Measurements from ENCODE around the gene IGSF23. TPM values are rescaled to one million over a fixed set of nuclear protein-coding genes. Genes with fewer than 3 reads are reported as not detected.
A peak's percentile ranks its signal among the peaks of the same experiment; 100 is the strongest.

Gene IGSF23
- total RNA-seq, 5 donors from 2014 or later (not counting 1 experiment from before 2014, with no cell fraction given), result not detected

DNA sequence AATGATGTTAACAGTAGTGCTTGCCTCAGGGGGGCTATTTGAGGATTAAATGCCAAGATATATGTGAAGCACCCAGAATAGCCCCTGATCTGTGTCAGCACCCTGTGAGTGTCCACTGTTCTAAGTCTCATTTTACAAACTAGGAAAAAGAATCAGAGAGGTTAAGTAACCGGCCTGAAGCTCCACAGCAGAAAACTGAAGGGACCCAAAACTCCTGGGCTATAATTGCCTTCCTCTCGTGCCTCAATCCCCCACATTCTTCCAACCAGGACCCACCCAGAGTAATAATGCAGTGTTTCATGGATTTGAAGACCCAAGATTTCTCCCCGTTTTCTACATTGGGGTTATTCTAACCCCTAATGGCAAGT, 32.7 kb downstream of the IGSF23 start:
- no peak for ATAC-seq (replicated peaks in 1 of 4)
- Mint-ChIP-seq H3K27me3 (peaks cover 11 to 28% of the 10 kb centered on the region in 2 donors), H3K4me3 (no peak overlapping the region), H3K27ac (no peak overlapping the region), H3K36me3 (no peaks in the 10 kb centered on the region), H3K9me3 (no peaks in the 10 kb centered on the region), H3K4me1 (peaks cover 0 to 8% (median 6%) of the 10 kb centered on the region in 3 donors)
- WGBS (ENCODE audit: insufficient coverage), result no CpG with 5 or more reads among the region's 3 CpGs
- Histone ChIP-seq H3K27ac (ENCODE audit: low read length) (no peak overlapping the region), H3K4me3 (ENCODE audit: control insufficient read depth in 1 of 2, extremely low read depth in 1 of 2, low read length in 1 of 2) (no peak overlapping the region), H3K36me3 (ENCODE audit: control insufficient read depth in 2 of 2, extremely low read depth in 1 of 2, insufficient read depth in 1 of 2, low read length in 1 of 2) (no peaks in the 10 kb centered on the region), H3K4me1 (ENCODE audit: control insufficient read depth in 1 of 2, extremely low read depth in 1 of 2, insufficient read depth in 2 of 2, low read length in 2 of 2) (peaks cover 0 to 14% of the 10 kb centered on the region in 2 experiments), H3K9me3 (no peaks in the 10 kb centered on the region), H3K27me3 (replicated peaks in 1 of 2; ENCODE audit: control insufficient read depth in 2 of 2, extremely low read depth in 1 of 2, insufficient read depth in 2 of 2, low read length in 1 of 2) (peaks cover 0 to 31% of the 10 kb centered on the region in 2 experiments)
- no peak for DNase-seq
- POLR2A ChIA-PET, result no interaction called here
- CTCF ChIA-PET, result no interaction called here

DNA sequence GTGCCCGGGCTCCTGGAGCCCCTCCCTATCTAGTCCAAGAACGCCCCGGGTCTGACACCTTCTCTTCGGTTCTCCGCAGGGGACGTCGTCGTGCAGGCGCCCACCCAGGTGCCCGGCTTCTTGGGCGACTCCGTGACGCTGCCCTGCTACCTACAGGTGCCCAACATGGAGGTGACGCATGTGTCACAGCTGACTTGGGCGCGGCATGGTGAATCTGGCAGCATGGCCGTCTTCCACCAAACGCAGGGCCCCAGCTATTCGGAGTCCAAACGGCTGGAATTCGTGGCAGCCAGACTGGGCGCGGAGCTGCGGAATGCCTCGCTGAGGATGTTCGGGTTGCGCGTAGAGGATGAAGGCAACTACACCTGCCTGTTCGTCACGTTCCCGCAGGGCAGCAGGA, 33.8 kb downstream of the IGSF23 start:
- POLR2A ChIA-PET, result no interaction called here
- Mint-ChIP-seq H3K9me3 (no peaks in the 10 kb centered on the region), H3K4me3 (no peak overlapping the region), H3K27ac (no peak overlapping the region), H3K4me1 (peaks cover 0 to 8% (median 6%) of the 10 kb centered on the region in 3 donors), H3K27me3 (peaks cover 7 to 29% of the 10 kb centered on the region in 2 donors), H3K36me3 (no peaks in the 10 kb centered on the region)
- Histone ChIP-seq H3K9me3 (no peaks in the 10 kb centered on the region), H3K27me3 (replicated peaks in 1 of 2; ENCODE audit: control insufficient read depth in 2 of 2, extremely low read depth in 1 of 2, insufficient read depth in 2 of 2, low read length in 1 of 2) (peaks cover 0 to 31% of the 10 kb centered on the region in 2 experiments), H3K4me1 (ENCODE audit: control insufficient read depth in 1 of 2, extremely low read depth in 1 of 2, insufficient read depth in 2 of 2, low read length in 2 of 2) (peaks cover 0 to 14% of the 10 kb centered on the region in 2 experiments), H3K4me3 (ENCODE audit: control insufficient read depth in 1 of 2, extremely low read depth in 1 of 2, low read length in 1 of 2) (no peak overlapping the region), H3K27ac (ENCODE audit: low read length) (no peak overlapping the region), H3K36me3 (ENCODE audit: control insufficient read depth in 2 of 2, extremely low read depth in 1 of 2, insufficient read depth in 1 of 2, low read length in 1 of 2) (no peaks in the 10 kb centered on the region)
- ATAC-seq (replicated peaks in 1 of 4) (no peak), DNase-seq (no peak)
- WGBS (ENCODE audit: insufficient coverage), result 95% methylated on average over 26 of the region's 31 CpGs
- CTCF ChIA-PET, result no interaction called here

DNA sequence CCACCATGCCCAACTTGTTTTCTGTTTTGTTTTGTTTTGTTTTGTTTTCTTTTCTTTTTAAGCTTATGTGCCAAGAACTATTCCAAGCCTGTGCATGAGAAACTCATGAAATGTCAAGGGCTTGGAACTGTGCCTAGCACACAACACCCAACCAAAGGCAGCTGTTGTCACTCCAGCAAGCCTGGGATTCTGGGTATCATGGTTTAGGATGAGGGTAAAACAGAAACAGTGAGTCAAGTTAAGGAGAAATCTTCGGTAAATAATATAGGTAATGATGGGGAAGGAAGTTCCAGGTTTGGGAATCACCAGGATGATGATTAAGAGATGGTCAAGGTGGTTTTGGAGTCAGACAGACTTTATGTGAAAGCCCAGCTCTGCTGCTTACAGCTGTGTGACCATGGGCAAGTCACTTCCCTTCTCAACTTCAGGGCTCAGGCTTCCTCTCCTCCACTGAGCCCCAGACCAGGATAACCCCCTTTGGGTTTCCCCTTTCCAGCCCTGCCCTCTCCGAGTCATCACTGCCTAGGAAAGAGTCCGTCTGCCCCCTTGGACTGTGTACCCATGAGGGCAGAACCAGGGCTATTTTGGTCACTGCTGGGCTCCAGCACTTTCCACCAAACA, 35.4 kb downstream of the IGSF23 start:
- ChIA-PET CTCF (interaction anchor here in 1 of 2 donors (0.6 kb wide), 1 partner anchor 1067 kb away, joined by 4 read pairs; no protein-coding TSS in a partner anchor), POLR2A (no interaction called here)
- Histone ChIP-seq H3K4me3 (ENCODE audit: control insufficient read depth in 1 of 2, extremely low read depth in 1 of 2, low read length in 1 of 2) (no peak overlapping the region), H3K36me3 (ENCODE audit: control insufficient read depth in 2 of 2, extremely low read depth in 1 of 2, insufficient read depth in 1 of 2, low read length in 1 of 2) (no peaks in the 10 kb centered on the region), H3K27ac (ENCODE audit: low read length) (no peak overlapping the region), H3K4me1 (ENCODE audit: control insufficient read depth in 1 of 2, extremely low read depth in 1 of 2, insufficient read depth in 2 of 2, low read length in 2 of 2) (peaks cover 0 to 10% of the 10 kb centered on the region in 2 experiments), H3K27me3 (replicated peaks in 1 of 2; ENCODE audit: control insufficient read depth in 2 of 2, extremely low read depth in 1 of 2, insufficient read depth in 2 of 2, low read length in 1 of 2) (peaks cover 0 to 24% of the 10 kb centered on the region in 2 experiments), H3K9me3 (no peaks in the 10 kb centered on the region)
- H3K27ac Mint-ChIP-seq, result no peak overlapping the region
- peaks cover 0 to 6% (median 4%) of the 10 kb centered on the region in 3 donors for H3K4me1 Mint-ChIP-seq
- H3K4me3 Mint-ChIP-seq, result no peak overlapping the region
- ATAC-seq (replicated peaks in 1 of 4) (no peak), DNase-seq (no peak)
- peaks cover 3 to 20% of the 10 kb centered on the region in 2 donors for H3K27me3 Mint-ChIP-seq
- 74% methylated on average over 3 of the region's 3 CpGs for WGBS (ENCODE audit: insufficient coverage)
- H3K9me3 Mint-ChIP-seq, result no peaks in the 10 kb centered on the region
- H3K36me3 Mint-ChIP-seq, result no peaks in the 10 kb centered on the region

DNA sequence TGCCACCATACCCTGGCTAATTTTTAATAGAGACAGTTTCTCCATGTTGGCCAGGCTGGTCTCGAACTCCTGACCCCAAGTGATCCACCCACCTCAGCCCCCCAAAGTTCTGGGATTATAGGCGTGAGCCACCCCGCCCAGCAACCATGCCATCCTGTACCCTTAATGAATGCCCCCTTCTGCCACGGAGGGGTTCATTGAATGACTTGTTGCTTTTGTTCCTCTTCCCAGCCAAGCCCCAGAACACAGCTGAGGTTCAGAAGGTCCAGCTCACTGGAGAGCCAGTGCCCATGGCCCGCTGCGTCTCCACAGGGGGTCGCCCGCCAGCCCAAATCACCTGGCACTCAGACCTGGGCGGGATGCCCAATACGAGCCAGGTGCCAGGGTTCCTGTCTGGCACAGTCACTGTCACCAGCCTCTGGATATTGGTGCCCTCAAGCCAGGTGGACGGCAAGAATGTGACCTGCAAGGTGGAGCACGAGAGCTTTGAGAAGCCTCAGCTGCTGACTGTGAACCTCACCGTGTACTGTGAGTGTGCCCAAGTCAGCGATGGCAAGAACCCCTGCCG, 36.3 kb downstream of the IGSF23 start:
- CTCF ChIA-PET, result no interaction called here
- Histone ChIP-seq H3K27me3 (replicated peaks in 1 of 2; ENCODE audit: control insufficient read depth in 2 of 2, extremely low read depth in 1 of 2, insufficient read depth in 2 of 2, low read length in 1 of 2) (peaks cover 0 to 24% of the 10 kb centered on the region in 2 experiments), H3K36me3 (ENCODE audit: control insufficient read depth in 2 of 2, extremely low read depth in 1 of 2, insufficient read depth in 1 of 2, low read length in 1 of 2) (no peaks in the 10 kb centered on the region), H3K4me3 (ENCODE audit: control insufficient read depth in 1 of 2, extremely low read depth in 1 of 2, low read length in 1 of 2) (no peak overlapping the region), H3K4me1 (ENCODE audit: control insufficient read depth in 1 of 2, extremely low read depth in 1 of 2, insufficient read depth in 2 of 2, low read length in 2 of 2) (peaks cover 0 to 7% of the 10 kb centered on the region in 2 experiments), H3K9me3 (no peaks in the 10 kb centered on the region), H3K27ac (ENCODE audit: low read length) (no peak overlapping the region)
- Mint-ChIP-seq H3K4me3 (no peak overlapping the region), H3K9me3 (no peaks in the 10 kb centered on the region), H3K36me3 (no peaks in the 10 kb centered on the region), H3K27ac (no peak overlapping the region), H3K4me1 (peaks cover 4 to 6% (median 5%) of the 10 kb centered on the region in 3 donors), H3K27me3 (peaks cover 3 to 14% of the 10 kb centered on the region in 2 donors)
- DNase-seq (no peak), ATAC-seq (replicated peaks in 1 of 4) (no peak)
- WGBS (ENCODE audit: insufficient coverage), result 94% methylated on average over 15 of the region's 15 CpGs
- POLR2A ChIA-PET, result no interaction called here

DNA sequence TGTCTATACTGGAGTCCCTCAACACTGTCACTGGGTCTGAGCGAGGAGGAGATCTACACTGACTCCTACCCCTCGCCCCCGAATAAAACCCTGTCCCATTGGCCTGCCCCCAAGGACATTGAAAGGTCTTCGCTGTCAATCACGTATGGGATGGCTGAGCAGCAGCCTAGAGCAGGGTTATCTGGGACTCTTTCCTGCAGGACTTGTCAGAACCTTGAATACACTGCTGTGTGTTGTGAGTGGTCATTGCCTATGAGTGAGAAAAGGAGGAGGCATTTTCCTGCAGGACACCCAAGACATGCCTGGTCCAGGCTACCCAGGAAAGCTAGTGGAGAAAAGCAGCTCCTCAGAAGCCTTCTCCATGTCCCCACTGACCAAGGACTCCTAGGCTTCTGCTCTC, 40.0 kb downstream of the IGSF23 start:
- Mint-ChIP-seq H3K27ac (no peak overlapping the region), H3K4me1 (peaks cover 9 to 17% (median 11%) of the 10 kb centered on the region in 3 donors), H3K36me3 (no peaks in the 10 kb centered on the region), H3K4me3 (no peak overlapping the region), H3K27me3 (peaks cover 0 to 1% of the 10 kb centered on the region in 2 donors), H3K9me3 (no peaks in the 10 kb centered on the region)
- Histone ChIP-seq H3K4me3 (ENCODE audit: control insufficient read depth in 1 of 2, extremely low read depth in 1 of 2, low read length in 1 of 2) (no peak overlapping the region), H3K4me1 (ENCODE audit: control insufficient read depth in 1 of 2, extremely low read depth in 1 of 2, insufficient read depth in 2 of 2, low read length in 2 of 2) (peaks cover 0 to 11% of the 10 kb centered on the region in 2 experiments), H3K9me3 (no peaks in the 10 kb centered on the region), H3K27ac (ENCODE audit: low read length) (no peak overlapping the region), H3K27me3 (replicated peaks in 1 of 2; ENCODE audit: control insufficient read depth in 2 of 2, extremely low read depth in 1 of 2, insufficient read depth in 2 of 2, low read length in 1 of 2) (peaks cover 0 to 23% of the 10 kb centered on the region in 2 experiments), H3K36me3 (ENCODE audit: control insufficient read depth in 2 of 2, extremely low read depth in 1 of 2, insufficient read depth in 1 of 2, low read length in 1 of 2) (no peaks in the 10 kb centered on the region)
- no peak for DNase-seq
- 92% methylated on average over 3 of the region's 5 CpGs for whole genome bisulfite sequencing (ENCODE audit: insufficient coverage)
- ChIA-PET CTCF (interaction anchor here in 1 of 2 donors (0.6 kb wide), 1 partner anchor 1343 kb away, joined by 4 read pairs; no protein-coding TSS in a partner anchor), POLR2A (no interaction called here)
- ATAC-seq (replicated peaks in 1 of 4), result no peak

DNA sequence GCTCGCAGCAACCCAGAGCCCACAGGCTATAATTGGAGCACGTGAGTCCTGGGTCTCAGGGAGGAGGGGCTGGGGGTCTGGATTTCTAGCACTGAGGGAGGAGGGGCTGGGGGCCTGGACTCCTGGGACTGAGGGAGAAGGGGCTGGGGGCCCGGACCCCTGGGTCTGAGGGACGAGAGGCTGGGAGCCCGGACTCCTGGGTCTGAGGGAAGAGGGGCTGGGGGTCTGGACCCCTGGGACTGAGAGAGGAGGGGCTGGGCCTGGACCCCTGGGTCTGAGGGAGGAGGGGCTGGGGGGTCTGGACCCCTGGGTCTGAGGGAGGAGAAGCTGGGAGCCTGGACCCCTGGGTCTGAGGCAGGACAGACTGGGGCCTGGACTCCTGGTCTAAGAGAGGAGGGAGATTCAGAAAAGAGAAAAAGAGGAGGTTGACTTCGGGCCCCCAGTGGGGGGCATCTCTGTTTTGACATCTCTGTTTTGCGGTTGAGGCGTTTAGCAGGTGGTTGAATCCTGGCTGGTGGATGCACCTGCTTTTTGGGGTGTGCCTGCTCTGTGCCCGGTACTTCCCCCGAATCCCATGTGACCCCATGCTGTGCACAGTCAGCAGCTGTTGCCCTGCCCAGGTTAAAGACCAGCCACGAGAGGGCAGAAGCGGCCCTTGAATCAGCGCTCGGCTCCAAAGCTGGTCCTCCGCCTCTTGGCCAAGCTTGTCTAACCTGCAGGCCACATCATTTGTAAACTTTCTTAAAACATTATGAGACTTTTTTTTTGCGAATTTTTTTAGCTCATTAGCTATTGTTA, 40.8 kb downstream of the IGSF23 start:
- no peaks in the 10 kb centered on the region for H3K36me3 ChIP-seq (ENCODE audit: control insufficient read depth in 2 of 2, extremely low read depth in 1 of 2, insufficient read depth in 1 of 2, low read length in 1 of 2)
- Mint-ChIP-seq H3K4me3 (no peak overlapping the region), H3K4me1 (peaks cover 9 to 17% (median 11%) of the 10 kb centered on the region in 3 donors), H3K27me3 (peaks cover 0 to 1% of the 10 kb centered on the region in 2 donors), H3K36me3 (no peaks in the 10 kb centered on the region), H3K9me3 (no peaks in the 10 kb centered on the region), H3K27ac (no peak overlapping the region)
- POLR2A ChIA-PET, result interaction anchor here in 1 of 2 donors (0.5 kb wide), 1 partner anchor 23 kb away, joined by 3 read pairs; no protein-coding TSS in a partner anchor
- peaks cover 0 to 11% of the 10 kb centered on the region in 2 experiments for H3K4me1 ChIP-seq (ENCODE audit: control insufficient read depth in 1 of 2, extremely low read depth in 1 of 2, insufficient read depth in 2 of 2, low read length in 2 of 2)
- WGBS (ENCODE audit: insufficient coverage), result 44% methylated on average over 12 of the region's 16 CpGs
- CTCF ChIA-PET, result interaction anchor here (0.7 to 1.1 kb wide), 4 partner anchors 69 to 933 kb away, joined by 3 to 6 read pairs (median 4); no protein-coding TSS in a partner anchor
- H3K9me3 ChIP-seq, result no peaks in the 10 kb centered on the region
- no peak overlapping the region for H3K4me3 ChIP-seq (ENCODE audit: control insufficient read depth in 1 of 2, extremely low read depth in 1 of 2, low read length in 1 of 2)
- peak; percentile 31 to 80 (median 59) for DNase-seq
- ATAC-seq (replicated peaks in 1 of 4), result peak; percentile 91 to 99 (median 95)
- H3K27ac ChIP-seq (ENCODE audit: low read length), result no peak overlapping the region
- peaks cover 0 to 20% of the 10 kb centered on the region in 2 experiments for H3K27me3 ChIP-seq (replicated peaks in 1 of 2; ENCODE audit: control insufficient read depth in 2 of 2, extremely low read depth in 1 of 2, insufficient read depth in 2 of 2, low read length in 1 of 2)
